GM21423 (cell line): ENCODE data around the gene TSC22D4.
"Not testable (repeated sequence)": the region's sequence is repeated elsewhere in the genome, so short reads cannot be mapped to it uniquely, and the experiment has no call there.

ENCODE experiments used
- ATAC-seq: cut with Tn5 transposase; IDR thresholded peaks from one replicate; pipeline ENCODE4 v1.9.1; 2021; ENCODE audit warnings: mild to moderate bottlenecking, moderate library complexity; ENCODE audit not compliant: unreplicated experiment

TSC22D4 gene

DNA sequence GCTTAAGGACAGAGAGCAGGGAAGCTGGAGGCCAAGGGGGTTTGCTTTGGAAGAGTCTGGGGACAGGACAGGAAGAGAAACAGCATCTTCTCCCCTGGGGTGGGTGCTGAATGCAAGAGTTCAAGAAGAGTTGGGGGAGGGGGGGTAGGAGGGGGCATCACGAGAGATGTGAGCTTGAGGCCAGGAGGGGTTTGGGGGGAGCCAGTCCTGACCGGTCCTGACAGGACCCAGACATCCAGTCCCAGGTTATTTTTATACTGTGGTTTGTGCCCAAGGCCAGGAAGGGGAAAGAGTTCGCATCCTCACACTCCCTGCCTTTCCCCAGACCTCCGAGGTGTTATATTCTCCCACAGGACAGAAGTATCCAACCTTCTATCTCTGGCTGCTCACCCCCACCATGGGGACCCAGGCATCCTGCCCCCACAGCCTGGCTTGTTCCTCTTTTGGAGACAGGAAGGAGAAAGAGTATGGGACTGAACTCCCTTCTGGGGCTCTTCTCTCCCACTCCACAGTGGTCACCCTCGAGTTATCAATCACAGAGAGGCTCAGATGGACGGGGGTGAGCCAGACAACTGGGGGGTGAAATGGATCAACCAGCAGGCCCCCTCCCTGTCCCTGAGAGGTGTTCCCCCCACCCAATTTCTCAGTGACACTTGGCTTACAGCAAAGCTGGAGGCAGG, 2.8 kb downstream of the TSC22D4 start:
- no peak for ATAC-seq

DNA sequence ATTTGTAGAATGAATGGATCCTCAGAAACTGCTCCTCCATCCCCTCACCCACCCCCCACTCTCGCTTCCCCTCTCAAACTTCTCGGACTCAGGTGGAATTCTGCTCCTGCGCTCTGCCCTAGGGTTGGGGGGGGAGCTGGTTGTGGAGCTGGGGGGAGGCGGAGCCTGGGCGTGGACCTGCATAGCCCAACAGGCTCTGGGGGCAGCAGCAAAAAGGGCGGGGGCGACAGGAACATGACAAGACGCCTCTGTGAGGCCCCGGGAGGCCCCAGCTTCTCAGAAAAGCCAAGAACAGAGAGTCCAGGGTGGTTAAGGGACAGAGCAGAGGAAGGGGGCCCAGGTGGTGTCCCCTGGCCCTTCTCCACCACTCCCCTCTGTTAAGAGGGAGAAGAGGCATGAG, 3.5 kb downstream of the TSC22D4 start:
- ATAC-seq, result no peak

DNA sequence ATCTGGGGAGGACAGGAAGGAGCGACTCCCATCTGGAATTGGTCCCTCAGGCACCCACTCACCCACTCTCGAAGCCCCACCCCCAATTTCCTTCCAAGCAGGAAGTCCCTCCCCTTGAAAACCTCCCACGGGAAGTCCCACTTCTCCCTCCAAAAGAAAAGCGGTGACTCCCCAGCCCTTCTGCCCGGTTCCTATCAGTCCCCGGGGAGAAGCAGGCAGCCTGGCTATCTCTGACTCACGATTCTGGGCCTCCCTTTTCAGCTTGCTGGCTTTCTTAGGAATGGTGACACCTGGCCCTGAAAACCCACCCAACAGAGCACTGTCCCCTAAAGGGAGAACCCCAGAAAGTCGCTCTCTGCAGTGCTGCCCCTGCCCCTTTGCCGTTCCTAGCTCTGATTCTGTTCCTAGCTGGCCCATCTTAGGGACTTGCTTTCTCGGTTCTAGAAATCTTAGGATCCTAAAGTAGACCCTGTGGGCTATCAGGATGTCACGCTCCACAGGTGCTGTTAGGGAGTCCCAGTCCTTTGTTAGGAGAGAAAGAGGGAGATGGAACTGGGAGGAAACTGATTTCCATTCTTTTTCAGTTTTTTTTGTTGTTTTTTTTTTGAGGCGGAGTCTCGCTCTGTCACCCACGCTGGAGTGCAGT, 6.0 kb downstream of the TSC22D4 start:
- ATAC-seq, result no peak

DNA sequence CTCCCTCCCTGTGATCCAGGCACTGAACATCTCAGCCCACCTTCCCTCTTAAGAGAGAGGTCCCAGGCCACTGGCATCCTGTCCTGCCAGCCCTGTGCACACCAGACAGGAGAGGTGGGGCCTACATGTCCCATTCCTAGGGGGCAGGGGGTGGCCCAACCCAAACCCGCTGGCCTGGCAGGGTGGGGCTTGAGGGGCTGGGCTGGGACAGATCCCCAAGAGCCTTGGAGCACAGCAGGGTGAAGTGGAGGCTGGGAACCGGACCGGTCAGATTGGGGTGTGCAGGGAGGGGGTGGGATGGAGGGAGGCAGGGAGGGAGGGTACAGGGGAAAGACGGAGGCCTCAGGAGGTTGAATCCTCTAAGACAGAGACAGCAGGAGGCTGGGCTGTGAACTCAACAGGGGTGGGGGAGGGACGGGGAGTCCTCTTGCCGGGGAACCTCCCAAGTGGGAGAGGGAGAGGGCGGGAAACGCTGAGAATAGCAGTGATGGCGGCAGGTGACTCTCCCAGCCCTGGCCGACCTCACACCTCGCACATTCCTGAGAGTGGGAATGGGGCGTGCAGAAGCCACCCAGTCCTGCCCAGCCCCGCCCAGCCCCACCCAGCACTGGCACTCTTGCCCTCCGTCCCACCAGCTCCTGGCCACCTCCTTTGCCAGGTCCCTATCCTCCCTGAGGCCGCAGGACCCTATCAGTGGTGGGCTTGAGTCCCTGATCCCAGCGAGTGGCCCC, 6.7 kb downstream of the TSC22D4 start:
- ATAC-seq, result no peak

DNA sequence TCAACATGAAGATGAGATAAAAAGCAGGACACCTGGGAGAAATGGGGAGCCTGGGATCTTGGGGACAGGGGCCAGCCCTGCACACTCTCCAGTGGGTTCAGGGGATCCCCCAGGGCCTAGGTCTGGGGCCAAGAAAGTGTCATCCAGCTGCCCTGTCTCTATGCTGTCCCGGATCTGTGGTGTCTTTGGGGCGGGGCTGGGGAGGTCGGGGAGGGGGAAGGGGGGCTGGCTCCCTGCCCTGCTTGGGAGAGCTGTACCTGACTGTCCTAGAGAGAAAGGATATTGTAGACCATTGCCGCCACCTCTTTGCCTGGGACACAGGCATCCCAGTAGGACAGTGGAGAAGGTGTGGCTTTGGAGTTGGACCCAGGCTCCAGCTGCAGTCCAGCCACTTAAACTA, 8.0 kb downstream of the TSC22D4 start:
- ATAC-seq, result no peak

DNA sequence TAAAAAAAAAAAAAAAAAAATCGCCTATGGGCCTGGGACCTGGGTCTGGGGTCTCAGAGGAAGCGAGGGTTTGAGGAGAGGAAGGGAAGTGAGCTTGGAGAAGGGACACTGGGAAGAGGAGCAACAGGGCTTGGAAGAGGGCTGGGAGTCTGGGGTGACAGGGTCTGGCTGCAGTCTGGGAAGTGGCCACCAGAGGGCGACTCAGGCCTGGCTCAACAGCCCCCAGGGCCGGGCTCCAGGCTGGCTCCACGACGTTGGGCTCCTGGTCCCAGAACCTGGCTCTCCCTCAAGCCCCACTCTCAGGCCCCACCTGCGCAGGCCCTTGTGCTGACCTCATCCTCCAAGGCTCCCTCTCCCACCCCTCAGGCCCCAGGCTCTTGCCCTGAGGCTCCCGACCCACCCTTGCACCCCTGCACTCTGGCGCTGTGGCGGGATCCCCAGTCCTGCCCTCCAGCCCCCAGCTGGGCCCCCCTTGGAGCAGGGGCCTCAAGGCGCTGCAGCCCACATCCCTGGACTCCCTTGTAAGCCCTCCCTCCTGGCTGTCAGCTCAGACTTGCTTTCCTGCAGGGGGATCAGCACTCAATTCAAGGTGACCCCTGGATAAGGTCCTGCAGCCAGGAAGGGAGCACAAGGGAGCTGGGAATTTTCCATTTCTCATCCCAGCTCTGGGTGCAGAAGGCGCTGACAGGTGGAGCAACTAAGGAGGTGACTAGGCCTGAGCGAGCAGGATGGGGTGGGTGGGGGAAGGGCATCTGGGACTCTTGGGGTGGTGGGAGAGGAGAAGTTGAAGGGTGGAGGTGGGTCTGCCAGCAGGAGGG, 9.6 kb downstream of the TSC22D4 start:
- no peak for ATAC-seq

DNA sequence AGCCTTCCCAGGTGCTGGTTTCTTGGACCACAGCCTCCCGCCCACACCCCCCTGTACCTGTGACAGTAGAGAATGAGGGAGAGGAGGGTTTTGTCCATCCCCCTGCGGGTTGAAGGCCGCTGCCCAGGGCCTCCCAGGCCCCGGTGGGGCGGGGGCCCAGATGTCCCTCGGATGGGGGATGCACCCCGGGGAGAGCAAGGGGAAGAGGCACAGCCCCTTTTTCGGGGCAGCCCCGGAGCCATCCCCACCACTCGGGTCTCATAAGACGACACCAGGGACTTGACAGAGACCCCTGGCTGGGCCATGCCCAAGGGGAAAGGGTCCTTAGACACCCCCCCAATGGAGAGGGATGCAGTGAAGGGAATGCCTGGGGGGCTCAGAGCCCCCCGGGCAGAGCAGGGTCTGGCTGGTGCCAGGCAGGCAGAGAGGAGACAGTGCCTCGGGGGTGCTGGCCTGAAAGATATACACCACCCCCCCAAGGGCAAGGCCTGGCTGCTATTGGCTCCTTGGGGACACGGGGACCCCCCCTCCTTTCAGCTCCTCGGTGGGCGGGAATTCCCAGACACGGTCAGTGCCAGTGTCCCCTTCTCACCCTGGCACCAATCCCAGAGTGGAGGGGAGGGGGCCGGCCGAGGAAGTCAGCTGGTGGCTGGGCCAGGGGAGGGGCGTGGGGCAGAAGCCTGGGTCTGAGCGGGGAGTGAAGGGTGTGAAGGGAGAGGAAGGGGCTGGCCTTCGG, 11.2 kb downstream of the TSC22D4 start:
- no peak for ATAC-seq

DNA sequence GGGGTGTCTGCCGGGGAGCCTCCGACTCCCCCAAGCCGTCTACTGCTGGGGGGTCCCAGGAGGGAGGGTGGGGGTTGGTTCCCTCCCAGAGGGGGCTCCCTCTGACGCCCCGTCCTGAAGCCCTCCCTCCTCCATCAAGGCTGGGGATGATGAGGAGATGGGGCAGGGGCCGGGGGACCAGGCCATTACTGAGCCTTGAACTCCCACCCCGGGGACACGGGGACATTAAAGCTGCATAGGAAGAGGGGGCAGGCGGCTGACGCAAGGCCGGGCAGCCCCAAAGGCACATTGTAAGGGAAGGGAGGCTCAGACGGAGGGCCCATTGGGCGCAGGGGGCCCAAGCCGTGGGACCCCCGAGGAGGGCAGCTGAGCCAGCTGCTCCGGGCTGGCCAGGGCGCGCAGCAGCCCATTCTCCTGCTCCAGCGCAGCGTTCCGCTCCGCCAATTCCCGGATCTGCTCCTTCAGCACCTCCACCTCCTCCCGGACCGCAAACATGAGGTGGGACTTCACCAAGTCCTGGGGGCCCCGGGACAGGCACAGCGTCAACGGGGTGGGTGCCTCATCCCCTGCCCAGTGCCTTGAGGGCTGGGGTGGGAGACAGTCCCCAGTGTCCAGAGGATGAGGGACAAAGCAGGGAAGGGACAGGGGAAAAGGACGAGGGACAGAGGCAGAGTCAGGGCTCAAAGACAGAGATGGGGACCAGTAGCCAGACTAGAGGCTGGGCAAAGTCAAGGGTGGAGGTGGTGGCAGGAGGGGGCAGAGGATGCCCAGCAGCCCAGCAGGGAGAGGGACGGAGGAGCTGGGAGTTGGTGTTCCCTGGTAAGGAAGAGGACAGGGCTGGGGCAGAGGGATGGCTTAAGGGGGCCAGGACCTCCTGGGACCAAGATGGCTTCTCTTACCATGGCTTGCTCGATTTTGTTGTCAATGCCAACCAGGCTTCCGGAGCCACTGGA, 12.1 kb downstream of the TSC22D4 start:
- no peak for ATAC-seq

DNA sequence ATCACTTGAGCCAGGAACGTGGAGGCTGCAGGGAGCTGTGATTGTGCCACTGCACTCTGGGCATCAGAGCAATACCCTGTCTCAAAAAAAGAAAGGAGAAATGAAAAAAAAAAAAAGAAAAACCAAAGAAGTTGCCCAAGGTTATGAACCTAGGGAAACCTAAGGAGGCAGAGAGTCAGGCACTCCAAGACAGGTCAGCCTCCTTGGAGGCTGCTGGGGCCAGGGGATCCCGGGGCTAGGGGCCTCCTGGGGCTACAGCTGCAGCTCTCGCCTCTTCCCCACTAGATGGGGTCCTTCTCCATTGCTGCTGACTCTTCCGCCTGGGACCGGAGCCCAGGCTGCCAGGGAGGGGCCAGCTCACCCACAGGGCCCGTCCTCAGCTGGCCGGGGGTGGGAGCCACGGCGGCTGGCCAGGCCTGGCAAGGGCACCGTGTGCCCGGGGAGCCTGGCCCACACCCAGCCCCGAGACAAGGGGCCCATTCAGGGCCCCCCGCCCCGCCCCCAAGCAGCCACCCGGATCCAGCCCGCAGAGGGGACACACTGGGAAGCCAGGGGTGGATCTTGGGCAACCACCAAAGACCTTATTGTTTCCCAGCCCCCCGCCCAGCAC, 13.2 kb downstream of the TSC22D4 start:
- no peak for ATAC-seq

DNA sequence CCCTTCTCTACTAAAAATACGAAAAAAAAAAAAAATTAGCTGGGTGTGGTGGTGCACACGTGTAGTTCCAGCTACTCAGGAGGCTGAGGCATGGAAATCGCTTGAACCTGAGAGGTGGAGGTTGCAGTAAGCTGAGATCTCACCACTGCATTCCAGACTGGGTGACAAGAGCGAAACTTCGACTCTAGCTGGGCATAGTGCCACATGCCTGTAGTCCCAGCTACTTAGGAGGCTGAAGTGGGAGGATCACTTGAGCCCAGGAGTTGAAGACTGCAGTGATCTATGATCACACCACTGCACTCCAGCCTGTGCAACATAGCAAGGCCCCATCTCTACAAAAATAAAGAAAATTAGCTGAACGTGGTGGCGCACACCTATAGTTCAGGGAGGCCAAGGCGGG, 13.7 kb downstream of the TSC22D4 start:
- ATAC-seq, result no peak

DNA sequence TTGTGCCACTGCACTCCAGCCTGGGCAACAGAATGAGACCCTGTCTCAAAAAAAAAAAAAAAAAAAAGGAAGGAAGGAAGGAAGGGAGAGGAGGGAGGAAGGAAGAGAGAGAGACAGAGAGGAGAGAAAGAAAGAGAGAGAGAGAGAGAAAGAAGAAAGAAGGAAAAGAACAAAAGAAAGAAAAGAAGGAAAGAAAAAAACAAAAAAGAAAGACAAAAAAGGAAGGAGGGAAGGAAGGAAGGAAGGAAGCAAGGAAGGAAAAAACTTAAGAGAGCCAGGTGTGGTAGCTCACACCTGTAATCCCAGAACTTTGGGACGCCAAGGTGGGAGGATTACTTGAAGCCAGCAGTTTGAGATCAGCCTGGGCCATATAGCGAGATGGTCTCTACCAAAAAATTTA, 14.2 kb downstream of the TSC22D4 start:
- ATAC-seq, result no peak

DNA sequence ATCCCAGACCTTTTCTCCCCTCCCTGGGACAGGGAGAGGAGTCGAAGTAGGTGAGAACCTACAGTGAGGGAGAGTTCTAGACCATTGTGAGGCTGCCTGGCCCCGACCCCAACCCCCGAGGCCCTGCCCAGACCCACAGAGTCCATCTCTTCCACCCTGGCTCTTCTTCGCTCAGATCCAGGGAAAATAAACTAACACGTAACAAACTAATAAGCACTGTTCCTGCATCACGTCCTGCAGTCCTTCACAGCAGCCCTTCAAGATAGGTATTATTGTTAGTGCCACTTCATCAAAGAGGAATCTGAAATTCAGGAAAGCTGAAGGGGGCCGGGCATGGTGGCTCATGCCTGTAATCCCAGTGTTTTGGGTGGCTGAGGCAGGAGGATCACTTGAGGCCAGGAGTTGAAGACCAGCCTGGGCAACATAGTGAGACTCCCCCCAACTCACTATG, 14.8 kb downstream of the TSC22D4 start, which contains the start of gene SPACDR:
Gene SPACDR (minus strand): TSS at position 51 of the 451 bp plus-strand sequence. CDS start 235 bp downstream, outside the sequence.
- ATAC-seq, result no peak

DNA sequence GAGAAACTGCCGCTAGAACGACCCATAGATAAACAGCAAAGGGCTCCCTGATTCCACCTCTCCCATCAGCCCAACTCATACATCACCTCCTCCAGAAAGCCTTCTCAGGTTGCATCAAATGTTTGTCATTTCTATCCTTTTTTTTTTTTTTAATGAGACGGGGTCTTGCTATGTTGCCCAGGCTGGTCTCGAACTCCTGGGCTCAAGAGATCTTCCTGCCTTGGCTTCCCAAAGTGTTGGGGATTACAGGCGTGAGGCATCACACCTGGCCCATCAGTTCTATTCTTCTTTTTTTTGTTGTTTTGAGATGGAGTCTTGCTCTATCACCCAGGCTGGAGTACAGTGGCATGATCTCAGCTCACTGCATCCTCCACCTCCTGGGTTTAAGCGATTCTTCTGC, 22.0 kb downstream of the TSC22D4 start:
- no peak for ATAC-seq

DNA sequence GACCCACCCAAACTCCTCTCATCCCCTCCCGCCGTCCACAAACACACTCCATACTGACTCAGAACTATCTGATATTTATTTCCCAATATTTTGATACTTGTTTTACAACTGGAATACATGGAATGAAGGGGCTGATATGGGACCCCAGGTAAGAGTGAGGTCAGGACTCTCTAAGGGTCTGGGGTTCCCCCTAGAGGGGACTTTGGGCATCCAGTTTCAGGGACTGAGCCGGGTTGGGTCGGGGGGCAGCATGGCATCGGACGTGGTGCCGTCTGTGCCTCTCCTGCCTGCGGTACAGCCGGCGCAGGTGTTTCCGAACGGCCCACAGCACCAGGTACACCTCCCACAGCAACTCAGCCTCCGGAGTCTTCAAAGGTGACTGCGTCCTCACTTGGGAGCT, 22.5 kb downstream of the TSC22D4 start:
- no peak for ATAC-seq

DNA sequence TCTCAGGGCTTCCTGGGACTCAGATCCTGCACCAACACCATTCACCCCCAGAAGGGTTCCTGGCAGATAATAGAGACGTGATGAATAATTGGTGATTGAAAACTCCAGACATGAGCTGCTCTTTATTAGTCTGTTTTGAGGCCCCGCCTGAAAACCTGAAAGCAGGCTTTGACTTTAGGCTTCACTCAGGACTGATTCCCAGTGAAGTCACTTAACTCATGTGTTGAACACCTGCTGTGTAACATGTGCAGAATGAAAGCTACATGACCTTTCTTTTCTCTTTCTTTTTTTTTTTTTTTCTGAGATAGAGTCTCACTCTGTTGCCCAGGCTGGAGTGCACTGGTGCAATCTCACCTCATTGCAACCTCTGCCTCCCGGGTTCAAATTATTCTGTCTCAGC, 23.8 kb downstream of the TSC22D4 start:
- ATAC-seq, result no peak

DNA sequence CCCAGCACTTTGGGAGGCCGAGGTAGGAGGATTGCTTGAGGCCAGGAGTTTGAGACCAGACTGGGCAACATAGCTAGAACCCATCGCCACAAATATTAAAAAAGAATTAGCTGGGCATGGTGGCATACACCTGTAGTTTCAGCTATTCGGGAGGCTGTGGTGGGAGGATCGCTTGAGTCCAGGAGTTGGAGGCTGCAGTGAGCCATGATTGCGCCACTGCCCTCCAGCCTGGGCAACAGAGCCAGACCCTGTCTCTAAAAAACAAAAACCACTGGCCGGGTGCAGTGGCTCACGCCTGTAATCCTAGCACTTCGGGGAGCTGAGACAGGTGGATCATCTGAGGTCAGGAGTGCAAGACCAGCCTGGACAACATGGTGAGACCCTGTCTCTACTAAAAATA, 25.2 kb downstream of the TSC22D4 start:
- ATAC-seq, result not testable (repeated sequence)

DNA sequence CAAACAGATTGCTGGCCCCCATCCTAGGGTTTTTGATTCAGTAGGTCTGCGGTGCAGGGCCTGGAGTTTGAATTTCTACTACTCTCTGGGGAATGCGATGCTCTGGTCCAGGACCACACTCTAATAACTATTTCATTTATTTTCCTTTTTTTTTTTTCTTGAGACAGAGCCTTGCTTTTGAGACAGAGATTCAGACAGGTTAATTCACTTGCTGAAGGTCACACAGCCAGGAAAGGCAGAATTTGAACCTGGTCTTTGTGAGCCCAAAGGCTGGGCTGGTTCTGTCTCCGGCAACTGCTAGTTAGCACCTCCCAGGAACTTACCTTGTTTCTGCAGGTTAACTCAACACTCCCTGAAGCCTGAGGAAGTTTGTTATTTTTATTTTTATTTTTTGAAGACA, 26.5 kb downstream of the TSC22D4 start:
- ATAC-seq, result no peak

DNA sequence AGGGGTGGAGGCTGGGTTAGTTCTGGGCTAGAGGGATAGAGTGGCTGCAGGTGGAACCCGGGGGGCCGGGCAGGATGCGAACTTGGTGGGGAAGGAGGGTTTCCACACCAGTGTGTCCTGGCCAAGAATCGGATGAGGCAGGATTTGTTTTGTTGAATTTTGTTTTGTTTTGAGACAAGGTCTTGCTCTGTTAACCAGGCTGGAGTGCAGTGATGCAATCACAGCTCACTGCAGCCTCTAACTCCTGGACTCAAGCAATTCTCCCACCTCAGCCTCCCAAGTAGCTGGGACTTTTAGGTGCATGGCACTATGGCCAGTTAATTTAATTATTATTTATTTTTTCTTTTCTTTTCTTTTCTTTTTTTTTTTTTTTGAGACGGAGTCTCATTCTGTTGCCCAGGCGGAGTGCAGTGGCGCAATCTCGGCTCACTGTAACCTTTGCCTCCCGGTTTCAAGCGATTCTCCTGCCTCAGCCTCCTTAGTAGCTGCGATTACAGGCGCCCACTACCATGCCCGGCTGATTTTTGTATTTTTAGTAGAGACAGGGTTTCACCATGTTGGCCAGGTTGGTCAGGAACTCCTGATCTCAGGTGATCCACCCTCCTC, 29.7 kb downstream of the TSC22D4 start:
- no peak for ATAC-seq
